Cardiac muscle cell (in vitro differentiated cells and primary cell): ENCODE results near the gene RRAGD. TPM values are rescaled to one million over a fixed set of nuclear protein-coding genes. Genes with fewer than 3 reads are reported as not detected.

Experiments
- DNase-seq, 2 donors: peaks; one replicate each; pipeline versions ENCODE4 v3.0.0 to v3.0.0-alpha.2; 2010 to 2017; ENCODE audit warnings: low read depth in 1 of 2, low spot score in 1 of 2
- H3K27ac ChIP-seq: fragments of 200-600 bp; sonication (generic); 2 replicates; pipeline ENCODE4 v1.5.1; 2016
- H3K27me3 ChIP-seq: fragments of 200-600 bp; sonication (generic); 2 replicates; pipeline ENCODE4 v1.6.0; 2016; ENCODE audit warnings: control low read depth
- H3K36me3 ChIP-seq: fragments of 200-600 bp; sonication (generic); 2 replicates; pipeline ENCODE4 v1.5.1; 2016; ENCODE audit warnings: control low read depth
- H3K4me1 ChIP-seq: fragments of 200-600 bp; sonication (generic); 2 replicates; pipeline ENCODE4 v1.8.1; 2017; ENCODE audit warnings: low read depth, mild to moderate bottlenecking, mixed run types
- H3K4me3 ChIP-seq: fragments of 200-600 bp; sonication (generic); 2 replicates; pipeline ENCODE4 v1.5.1; 2016; ENCODE audit warnings: mild to moderate bottlenecking
- H3K9me3 ChIP-seq: fragments of 200-600 bp; sonication (generic); 2 replicates; pipeline ENCODE4 v1.5.1; 2017; ENCODE audit warnings: low read depth, mild to moderate bottlenecking, control low read depth
- polyA plus RNA-seq: library from polyadenylated mRNA; unstranded; fragments of >200 nt; fragmentation: Nextera tagmentation; extraction: Ambion mirVana; gene quantifications from 2 replicates; pipeline ENCODE4 v1.2.1, GENCODE V29; 2016
- total RNA-seq: library from RNA; depleted of rRNA; stranded (reverse); fragments of >200 nt; gene quantifications from 2 replicates; pipeline ENCODE4 v1.2.3, GENCODE V29; 2016
- TF ChIP-seq, protein P1 (sequence below): IDR thresholded peaks from 2 replicates; pipeline ENCODE4 v1.5.1; 2012; ENCODE audit warnings: low read depth, mild to moderate bottlenecking, low read length

Gene RRAGD
- total and polyA plus RNA-seq, 2 experiments from 2014 or later, result 33.2 to 40.1 TPM

- Histone ChIP-seq H3K36me3 (no peaks in the 10 kb centered on the region), H3K27me3 (no peaks in the 10 kb centered on the region), H3K27ac (no peak overlapping the region), H3K4me1 (no peaks in the 10 kb centered on the region), H3K4me3 (no peak overlapping the region), H3K9me3 (no peaks in the 10 kb centered on the region)
- peak in 1 of 2 donors; percentile 48 for DNase-seq
- TF ChIP-seq, protein P1, sequence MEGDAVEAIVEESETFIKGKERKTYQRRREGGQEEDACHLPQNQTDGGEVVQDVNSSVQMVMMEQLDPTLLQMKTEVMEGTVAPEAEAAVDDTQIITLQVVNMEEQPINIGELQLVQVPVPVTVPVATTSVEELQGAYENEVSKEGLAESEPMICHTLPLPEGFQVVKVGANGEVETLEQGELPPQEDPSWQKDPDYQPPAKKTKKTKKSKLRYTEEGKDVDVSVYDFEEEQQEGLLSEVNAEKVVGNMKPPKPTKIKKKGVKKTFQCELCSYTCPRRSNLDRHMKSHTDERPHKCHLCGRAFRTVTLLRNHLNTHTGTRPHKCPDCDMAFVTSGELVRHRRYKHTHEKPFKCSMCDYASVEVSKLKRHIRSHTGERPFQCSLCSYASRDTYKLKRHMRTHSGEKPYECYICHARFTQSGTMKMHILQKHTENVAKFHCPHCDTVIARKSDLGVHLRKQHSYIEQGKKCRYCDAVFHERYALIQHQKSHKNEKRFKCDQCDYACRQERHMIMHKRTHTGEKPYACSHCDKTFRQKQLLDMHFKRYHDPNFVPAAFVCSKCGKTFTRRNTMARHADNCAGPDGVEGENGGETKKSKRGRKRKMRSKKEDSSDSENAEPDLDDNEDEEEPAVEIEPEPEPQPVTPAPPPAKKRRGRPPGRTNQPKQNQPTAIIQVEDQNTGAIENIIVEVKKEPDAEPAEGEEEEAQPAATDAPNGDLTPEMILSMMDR, result no peak
These were observed 24.2 kb upstream of the RRAGD start for GRCh38 chr6:89436226-89436625.

DNA sequence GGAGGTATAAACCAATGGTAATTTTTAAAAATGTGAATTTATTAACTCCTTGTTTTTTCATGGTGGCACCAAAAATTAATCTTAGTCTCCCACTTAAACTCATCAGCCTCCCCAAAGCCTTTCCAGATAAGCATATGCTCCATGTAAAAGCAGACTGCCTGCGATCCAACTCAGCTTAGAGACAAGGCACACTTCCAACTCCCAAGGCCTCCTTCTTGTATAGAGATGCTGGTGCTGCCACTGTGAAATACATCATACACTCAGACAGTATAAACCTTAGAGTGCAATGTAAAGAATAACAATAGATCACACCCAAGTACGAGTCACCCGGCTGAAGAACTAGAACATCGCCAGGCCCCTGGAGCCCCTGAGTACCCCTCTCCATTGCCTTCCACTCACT lies 22.9 kb upstream of the RRAGD start:
- TF ChIP-seq, protein P1, result no peak
- no peak overlapping the region for H3K4me3 ChIP-seq
- peaks cover 10% of the 10 kb centered on the region for H3K4me1 ChIP-seq
- no peak for DNase-seq
- H3K27me3 ChIP-seq, result no peaks in the 10 kb centered on the region
- H3K27ac ChIP-seq, result no peak overlapping the region
- H3K36me3 ChIP-seq, result no peaks in the 10 kb centered on the region
- H3K9me3 ChIP-seq, result no peaks in the 10 kb centered on the region

GRCh38 chr6:89434150-89434499 lies 22.1 kb upstream of the RRAGD start:
- Histone ChIP-seq H3K27ac (no peak overlapping the region), H3K9me3 (no peaks in the 10 kb centered on the region), H3K27me3 (no peaks in the 10 kb centered on the region), H3K36me3 (no peaks in the 10 kb centered on the region), H3K4me1 (peaks cover 13% of the 10 kb centered on the region), H3K4me3 (peak overlapping the region; percentile 57)
- no peak for DNase-seq
- TF ChIP-seq, protein P1, result no peak

GRCh38 chr6:89433252-89434149 lies 21.4 kb upstream of the RRAGD start:
- H3K27me3 ChIP-seq, result no peaks in the 10 kb centered on the region
- peak overlapping the region; percentile 57 for H3K4me3 ChIP-seq
- H3K27ac ChIP-seq, result no peak overlapping the region
- TF ChIP-seq, protein P1, result no peak
- peaks cover 13% of the 10 kb centered on the region for H3K4me1 ChIP-seq
- H3K9me3 ChIP-seq, result no peaks in the 10 kb centered on the region
- peak; percentile 9 to 60 for DNase-seq
- no peaks in the 10 kb centered on the region for H3K36me3 ChIP-seq

GRCh38 chr6:89432875-89433251 lies 20.8 kb upstream of the RRAGD start, which contains the start of gene ANKRD6:
Gene ANKRD6, plus strand, starts transcription at chr6:89433152. Its CDS starts 133,825 bp downstream, at chr6:89566977.
- Histone ChIP-seq H3K27me3 (no peaks in the 10 kb centered on the region), H3K36me3 (no peaks in the 10 kb centered on the region), H3K4me1 (peaks cover 13% of the 10 kb centered on the region), H3K9me3 (no peaks in the 10 kb centered on the region), H3K4me3 (peak within 1 kb of the TSS; percentile 57), H3K27ac (no peak within 1 kb of the TSS)
- DNase-seq, result peak; percentile 67 to 87
- TF ChIP-seq, protein P1, result peak; percentile 72
